MG63 (cell line): ENCODE results near the gene TNN. TPM values are rescaled to one million over a fixed set of nuclear protein-coding genes. Genes with fewer than 3 reads are reported as not detected.
A peak's percentile ranks its signal among the peaks of the same experiment; 100 is the strongest.
"Not testable (repeated sequence)": the region's sequence is repeated elsewhere in the genome, so short reads cannot be mapped to it uniquely, and the experiment has no call there.

Experiments
- DNase-seq: peaks from one replicate; pipeline ENCODE4 v3.0.0-alpha.2; 2020
- H3K27me3 ChIP-seq: fragments of 250-450 bp; sonication (Bioruptor Pico); 2 replicates; pipeline ENCODE4 v1.5.1; 2020; ENCODE audit warnings: mild to moderate bottlenecking, moderate library complexity
- H3K36me3 ChIP-seq: fragments of 250-450 bp; sonication (Bioruptor Pico); 2 replicates; pipeline ENCODE4 v1.5.1; 2020; ENCODE audit warnings: mild to moderate bottlenecking, moderate library complexity
- H3K4me3 ChIP-seq: fragments of 250-450 bp; sonication (Bioruptor Pico); 2 replicates; pipeline ENCODE4 v1.5.1; 2020; ENCODE audit warnings: mild to moderate bottlenecking, moderate library complexity
- H3K9me3 ChIP-seq: fragments of 250-450 bp; sonication (Bioruptor Pico); 2 replicates; pipeline ENCODE4 v1.5.1; 2020; ENCODE audit warnings: mild to moderate bottlenecking, moderate library complexity
- total RNA-seq: library from RNA; depleted of rRNA; stranded (reverse); fragments of >200 nt; shearing (Covaris generic); gene quantifications from 2 replicates; pipeline ENCODE4 v1.2.3, GENCODE V29; 2014; ENCODE audit warnings: low replicate concordance

TNN gene
- total RNA-seq, 1 experiment from 2014 or later: 0.23 TPM

DNA sequence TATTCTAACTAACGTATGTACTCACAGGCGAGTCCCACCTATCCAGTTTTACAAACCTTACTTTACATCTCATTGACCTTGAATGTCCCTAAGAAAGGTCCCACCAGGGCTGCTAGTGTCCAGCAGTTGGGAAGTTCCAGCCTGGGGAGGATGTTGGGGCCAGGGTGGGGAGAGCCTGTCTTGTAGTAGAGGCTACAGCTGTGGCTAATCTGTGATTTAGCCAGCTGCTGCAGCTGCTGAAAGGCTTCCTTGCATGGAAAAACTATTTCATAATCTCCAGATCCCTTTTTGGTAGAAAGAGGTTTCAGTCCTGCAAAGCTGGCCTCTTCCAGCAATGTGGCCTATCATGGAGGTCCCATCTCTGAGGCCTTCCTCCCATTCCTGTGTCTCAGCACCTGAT is 23.1 kb downstream of the TNN start:
- no peaks in the 10 kb centered on the region for H3K9me3 ChIP-seq
- H3K27me3 ChIP-seq: no peaks in the 10 kb centered on the region; the same call in 1 of the 2 replicates
- DNase-seq: no peak
- H3K4me3 ChIP-seq: no peak overlapping the region
- H3K36me3 ChIP-seq: no peaks in the 10 kb centered on the region

DNA sequence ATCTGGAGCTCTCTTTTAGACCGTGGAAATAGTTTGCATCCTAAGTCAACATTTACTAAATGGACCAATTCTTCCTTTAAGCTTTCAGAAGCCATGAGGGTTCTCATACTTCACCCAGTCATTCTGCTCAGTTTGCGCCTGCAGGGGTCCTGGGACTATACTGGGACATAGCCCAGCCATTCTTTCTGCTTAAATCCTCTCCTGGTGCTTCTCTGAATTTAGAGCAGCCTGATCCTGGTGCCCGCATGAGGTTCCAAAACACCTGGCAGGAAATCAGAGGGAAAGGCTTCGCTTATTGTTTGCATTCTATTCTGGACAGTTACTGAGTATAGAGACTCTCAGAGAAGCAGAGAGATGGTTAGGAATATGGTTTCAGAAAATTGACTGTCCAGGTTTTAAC is 27.0 kb downstream of the TNN start:
- Histone ChIP-seq H3K36me3 (no peaks in the 10 kb centered on the region), H3K4me3 (no peak overlapping the region), H3K9me3 (no peaks in the 10 kb centered on the region), H3K27me3 (no peaks in the 10 kb centered on the region; the same call in 1 of the 2 replicates)
- DNase-seq: no peak

- H3K27me3 ChIP-seq: no peaks in the 10 kb centered on the region; the same call in 1 of the 2 replicates
- no peak overlapping the region for H3K4me3 ChIP-seq
- no peak for DNase-seq
- H3K36me3 ChIP-seq: no peaks in the 10 kb centered on the region
- H3K9me3 ChIP-seq: no peaks in the 10 kb centered on the region
Observed at GRCh38 chr1:175095069-175095468, 27.4 kb downstream of the TNN start.

DNA sequence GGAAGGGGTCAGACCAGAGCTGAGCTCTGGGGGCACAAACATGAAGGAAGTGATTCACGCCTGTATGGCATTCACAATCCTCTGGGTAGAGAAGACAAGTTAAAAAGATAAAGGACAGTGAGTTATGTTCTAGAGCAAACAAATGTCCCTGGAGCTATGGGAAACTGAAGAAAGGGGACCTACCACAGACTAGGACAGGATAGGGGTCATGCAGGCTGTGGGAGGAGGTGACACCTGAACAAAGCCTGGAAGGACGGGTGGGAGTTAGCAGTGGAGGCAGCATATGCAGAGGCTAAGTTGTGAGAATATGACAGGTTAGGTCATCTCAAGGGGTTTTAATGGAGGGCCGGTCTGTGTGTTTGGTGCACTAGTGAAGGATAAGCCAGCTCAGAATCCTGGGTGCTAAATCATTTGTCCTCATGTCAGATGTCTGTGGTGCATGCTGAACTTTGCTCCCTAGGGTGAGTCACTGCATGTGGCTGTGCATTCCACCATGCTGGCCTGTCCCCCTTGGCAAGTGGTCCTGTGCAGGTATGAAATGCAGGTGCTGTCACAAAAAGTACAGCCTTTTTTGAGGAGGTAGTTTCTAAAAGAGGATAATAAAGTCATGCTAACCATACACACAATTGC is 28.5 kb downstream of the TNN start:
- no peaks in the 10 kb centered on the region; the same call in 1 of the 2 replicates for H3K27me3 ChIP-seq
- no peak overlapping the region for H3K4me3 ChIP-seq
- no peak for DNase-seq
- no peaks in the 10 kb centered on the region for H3K36me3 ChIP-seq
- H3K9me3 ChIP-seq: no peaks in the 10 kb centered on the region

DNA sequence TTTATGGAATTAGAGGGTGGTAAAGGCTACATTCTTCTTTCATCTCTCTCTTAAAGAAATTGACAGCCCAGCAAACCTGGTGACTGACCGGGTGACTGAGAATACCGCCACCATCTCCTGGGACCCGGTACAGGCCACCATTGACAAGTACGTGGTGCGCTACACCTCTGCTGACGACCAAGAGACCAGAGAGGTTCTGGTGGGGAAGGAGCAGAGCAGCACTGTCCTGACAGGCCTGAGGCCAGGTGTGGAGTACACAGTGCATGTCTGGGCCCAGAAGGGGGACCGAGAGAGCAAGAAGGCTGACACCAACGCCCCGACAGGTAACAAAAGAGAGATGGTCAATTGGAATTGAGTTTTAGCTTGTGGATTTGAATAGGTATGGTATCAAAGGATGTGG is 29.7 kb downstream of the TNN start:
- Histone ChIP-seq H3K27me3 (no peaks in the 10 kb centered on the region; the same call in 1 of the 2 replicates), H3K9me3 (no peaks in the 10 kb centered on the region), H3K36me3 (no peaks in the 10 kb centered on the region), H3K4me3 (no peak overlapping the region)
- no peak for DNase-seq

DNA sequence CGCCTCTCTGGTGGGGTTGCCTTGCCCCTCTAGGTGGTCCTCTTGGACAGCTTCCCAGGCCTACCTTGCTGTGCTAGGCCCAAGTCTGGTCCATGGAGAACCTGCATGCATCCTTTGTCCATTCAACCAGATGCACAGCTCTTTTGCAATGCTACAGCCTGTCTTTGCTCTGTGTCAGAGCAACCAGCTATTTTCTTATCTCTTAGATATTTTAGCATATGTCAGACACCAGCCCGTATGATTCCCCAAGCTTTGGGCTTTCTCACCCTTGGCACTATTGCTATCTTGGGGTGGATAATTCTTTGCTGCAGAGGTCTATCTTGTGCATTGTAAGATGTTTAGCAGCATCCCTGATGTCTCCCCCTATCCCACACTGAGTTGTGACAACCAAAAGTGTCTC is 32.3 kb downstream of the TNN start:
- H3K36me3 ChIP-seq: no peaks in the 10 kb centered on the region
- H3K9me3 ChIP-seq: no peaks in the 10 kb centered on the region
- H3K27me3 ChIP-seq: no peaks in the 10 kb centered on the region
- DNase-seq: no peak
- H3K4me3 ChIP-seq: no peak overlapping the region

DNA sequence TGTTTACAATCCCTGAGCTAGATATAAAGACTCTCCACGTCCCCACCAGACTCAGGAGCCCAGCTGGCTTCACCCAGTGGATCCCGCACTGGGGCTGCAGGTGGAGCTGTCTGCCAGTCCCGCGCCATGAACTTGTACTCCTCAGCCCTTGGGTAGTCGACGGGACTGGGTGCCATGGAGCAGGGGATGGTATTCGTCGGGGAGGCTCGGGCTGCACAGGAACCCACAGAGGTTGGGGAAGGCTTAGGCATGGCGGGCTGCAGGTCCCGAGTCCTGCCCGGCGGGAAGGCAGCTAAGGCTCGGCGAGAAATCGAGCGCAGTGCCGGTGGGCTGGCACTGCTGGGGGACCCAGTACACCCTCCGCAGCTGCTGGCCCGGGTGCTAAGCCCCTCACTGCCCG is 34.5 kb downstream of the TNN start:
- DNase-seq, H3K9me3 ChIP-seq: not testable (repeated sequence)

DNA sequence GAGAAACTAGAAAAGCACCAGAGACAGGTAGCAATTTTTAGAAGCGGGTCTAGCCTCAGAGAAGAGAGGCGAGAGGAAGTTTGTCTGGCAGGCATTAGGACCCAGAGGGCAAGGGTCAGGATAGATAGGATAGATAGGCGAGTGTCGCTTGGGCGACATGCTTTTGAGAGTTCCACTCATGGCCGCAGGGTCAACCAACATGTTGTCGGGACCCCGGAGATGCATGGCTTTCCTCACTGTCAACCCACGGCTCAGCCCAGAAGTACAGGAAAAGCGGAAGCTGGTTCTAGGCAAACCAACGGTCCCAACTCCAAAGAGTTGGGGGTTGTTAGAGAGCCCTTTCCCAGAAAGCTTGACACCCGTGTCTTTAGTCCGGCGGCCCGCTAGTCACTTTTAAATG is 38.9 kb downstream of the TNN start:
- H3K27me3 ChIP-seq, H3K36me3 ChIP-seq, DNase-seq, H3K9me3 ChIP-seq: not testable (repeated sequence)
- H3K4me3 ChIP-seq: peak overlapping the region; percentile 19

More for the DNA sequence above, 34.5 kb downstream of the TNN start:
- H3K4me3 ChIP-seq, H3K36me3 ChIP-seq, H3K27me3 ChIP-seq: not testable (repeated sequence)

GRCh38 chr1:175108331-175108820 is 40.7 kb downstream of the TNN start:
- not testable (repeated sequence) for DNase-seq, H3K9me3 ChIP-seq, H3K4me3 ChIP-seq, H3K36me3 ChIP-seq, H3K27me3 ChIP-seq

DNA sequence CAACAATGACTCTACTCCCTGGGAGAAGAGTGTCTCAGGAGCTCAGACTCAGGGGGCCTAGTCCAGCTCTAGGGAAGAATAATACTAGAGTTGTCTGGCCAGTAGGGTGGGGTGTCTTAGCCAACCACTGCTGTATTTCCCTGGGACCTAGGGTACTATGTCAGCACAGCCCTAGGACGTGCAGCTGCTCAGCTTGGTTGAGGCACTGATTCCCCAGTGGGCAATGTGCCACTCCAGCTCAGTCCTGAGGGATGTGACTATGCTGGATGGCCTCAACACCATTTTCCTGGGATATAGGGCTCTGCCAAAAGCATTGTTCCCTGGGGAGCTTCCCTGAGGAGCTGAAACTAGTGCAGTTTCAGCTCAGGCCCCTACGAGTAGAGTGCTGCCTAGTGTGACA is 47.4 kb downstream of the TNN start:
- no peaks in the 10 kb centered on the region for H3K27me3 ChIP-seq
- DNase-seq: peak; percentile 43
- H3K36me3 ChIP-seq: no peaks in the 10 kb centered on the region
- H3K9me3 ChIP-seq: peaks cover 8% of the 10 kb centered on the region; the same call in 1 of the 2 replicates
- H3K4me3 ChIP-seq: no peak overlapping the region

- Histone ChIP-seq H3K36me3 (no peaks in the 10 kb centered on the region), H3K9me3 (peaks cover 8% of the 10 kb centered on the region; the same call in 1 of the 2 replicates), H3K27me3 (no peaks in the 10 kb centered on the region), H3K4me3 (no peak overlapping the region)
- no peak for DNase-seq
Observed at GRCh38 chr1:175116210-175116798, 48.7 kb downstream of the TNN start.

- Histone ChIP-seq H3K9me3 (peaks cover 8% of the 10 kb centered on the region; the same call in 1 of the 2 replicates), H3K36me3 (no peaks in the 10 kb centered on the region), H3K27me3 (no peaks in the 10 kb centered on the region), H3K4me3 (no peak overlapping the region)
- DNase-seq: no peak
Observed at GRCh38 chr1:175116903-175117302, 49.3 kb downstream of the TNN start.

DNA sequence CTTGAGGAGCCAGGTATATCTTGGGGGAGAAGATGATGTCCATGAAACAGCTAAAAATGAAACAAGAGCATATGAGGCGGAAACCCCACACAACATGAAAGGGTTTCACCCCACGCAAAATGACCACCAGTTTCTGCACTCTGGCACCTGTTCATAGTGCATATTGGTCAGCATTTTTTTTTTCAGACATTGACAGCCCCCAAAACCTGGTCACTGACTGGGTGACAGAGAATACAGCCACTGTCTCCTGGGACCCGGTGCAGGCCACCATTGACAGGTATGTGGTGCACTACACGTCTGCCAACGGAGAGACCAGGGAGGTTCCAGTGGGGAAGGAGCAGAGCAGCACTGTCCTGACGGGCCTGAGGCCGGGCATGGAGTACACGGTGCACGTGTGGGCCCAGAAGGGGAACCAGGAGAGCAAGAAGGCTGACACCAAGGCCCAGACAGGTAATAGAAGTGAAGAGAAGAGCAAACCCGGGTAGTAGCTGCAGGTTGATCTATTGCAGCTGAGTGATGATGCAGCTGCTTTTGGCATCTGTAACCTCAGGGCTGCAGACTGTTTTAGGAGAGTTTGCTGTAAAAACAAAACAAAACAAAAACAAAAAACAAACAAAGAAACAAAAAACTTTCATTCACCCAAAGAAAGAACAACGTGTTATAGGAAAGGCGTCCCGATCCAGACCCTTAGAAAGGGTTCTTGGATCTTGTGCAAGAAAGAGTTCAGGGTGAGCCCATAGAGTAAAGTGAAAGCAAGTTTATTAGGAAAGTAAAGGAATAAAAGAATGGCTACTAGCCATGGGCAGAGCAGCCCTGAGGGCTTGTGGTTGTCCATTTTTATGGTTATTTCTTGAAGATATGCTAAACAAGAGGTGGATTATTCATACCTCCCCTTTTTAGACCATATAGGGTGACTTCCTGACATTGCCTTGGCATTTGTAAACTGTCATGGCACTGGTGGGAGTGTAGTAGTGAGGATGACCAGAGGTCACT is 51.0 kb downstream of the TNN start:
- Histone ChIP-seq H3K36me3 (no peaks in the 10 kb centered on the region), H3K9me3 (no peaks in the 10 kb centered on the region; the same call in 1 of the 2 replicates), H3K27me3 (no peaks in the 10 kb centered on the region), H3K4me3 (no peak overlapping the region)
- no peak for DNase-seq

- H3K36me3 ChIP-seq: no peaks in the 10 kb centered on the region
Observed at GRCh38 chr1:175120511-175120910, 52.9 kb downstream of the TNN start.

DNA sequence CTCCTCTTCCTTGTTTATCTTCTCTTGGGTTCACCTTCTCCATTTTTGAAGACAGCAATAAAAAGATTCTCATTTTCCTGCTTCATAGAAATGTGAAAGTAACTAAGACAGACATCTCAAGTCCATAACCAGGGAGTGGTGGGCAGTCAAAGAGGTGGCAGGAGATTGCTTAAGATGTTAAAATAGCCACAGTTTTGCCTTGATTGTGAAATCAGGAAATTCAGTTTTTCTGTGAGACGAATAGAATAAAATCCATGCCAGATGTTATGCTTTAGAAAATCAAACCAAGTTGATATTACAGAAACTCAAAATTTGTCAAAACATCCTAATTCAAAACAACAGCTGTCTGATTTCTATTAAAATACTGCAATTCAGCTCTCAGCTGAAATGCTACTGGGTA is 57.2 kb downstream of the TNN start:
- Histone ChIP-seq H3K27me3 (no peaks in the 10 kb centered on the region), H3K4me3 (no peak overlapping the region), H3K36me3 (no peaks in the 10 kb centered on the region), H3K9me3 (no peaks in the 10 kb centered on the region)
- no peak for DNase-seq

More at GRCh38 chr1:175120511-175120910, 52.9 kb downstream of the TNN start:
- no peak for DNase-seq
- Histone ChIP-seq H3K4me3 (no peak overlapping the region), H3K9me3 (no peaks in the 10 kb centered on the region), H3K27me3 (no peaks in the 10 kb centered on the region)

- Histone ChIP-seq H3K27me3 (no peaks in the 10 kb centered on the region), H3K4me3 (no peak overlapping the region), H3K9me3 (no peaks in the 10 kb centered on the region), H3K36me3 (no peaks in the 10 kb centered on the region)
- peak; percentile 88 for DNase-seq
Observed at GRCh38 chr1:175126347-175126746, 58.7 kb downstream of the TNN start.

- no peaks in the 10 kb centered on the region for H3K9me3 ChIP-seq
- H3K27me3 ChIP-seq: no peaks in the 10 kb centered on the region
- no peak for DNase-seq
- no peaks in the 10 kb centered on the region for H3K36me3 ChIP-seq
- no peak overlapping the region for H3K4me3 ChIP-seq
Observed at GRCh38 chr1:175127565-175127964, 59.9 kb downstream of the TNN start.
